Neural crest cell (in vitro differentiated cells): ENCODE measurements around the gene MEGF6. TPM values are rescaled to one million over a fixed set of nuclear protein-coding genes. Genes with fewer than 3 reads are reported as not detected.

Experiments used
- DNase-seq: peaks from one replicate; pipeline ENCODE4 v3.0.0; 2021; ENCODE audit warnings: low read depth, mixed read lengths, low spot score
- H3K27ac Mint-ChIP-seq: one replicate; pipeline ENCODE4 v1.8.0; 2021; ENCODE audit warnings: mild to moderate bottlenecking, mixed read lengths; ENCODE audit not compliant: unreplicated experiment
- H3K27me3 Mint-ChIP-seq: 2 replicates; pipeline ENCODE4 v1.8.0; 2021; ENCODE audit warnings: low read depth, mild to moderate bottlenecking, mixed read lengths
- H3K36me3 Mint-ChIP-seq: 2 replicates; pipeline ENCODE4 v1.8.0; 2021; ENCODE audit warnings: low read depth, mild to moderate bottlenecking, mixed read lengths
- H3K4me1 Mint-ChIP-seq: 2 replicates; pipeline ENCODE4 v1.8.0; 2021; ENCODE audit warnings: mixed read lengths
- H3K4me3 Mint-ChIP-seq: one replicate; pipeline ENCODE4 v1.8.0; 2021; ENCODE audit warnings: mild to moderate bottlenecking, mixed read lengths
- H3K9me3 Mint-ChIP-seq: 2 replicates; pipeline ENCODE4 v1.8.0; 2021; ENCODE audit warnings: mixed read lengths
- CTCF ChIP-seq: fragments of 200-600 bp; sonication (generic); conservative IDR thresholded peaks from 2 replicates; pipeline ENCODE4 v1.5.0; 2021; ENCODE audit warnings: antibody characterized with exemption, mild to moderate bottlenecking
- total RNA-seq: library from RNA; stranded (reverse); gene quantifications from 2 replicates; pipeline ENCODE4 v1.2.1, GENCODE V29; 2021

Gene MEGF6
- total RNA-seq, 1 donor from 2014 or later: 36.7 TPM

GRCh38 chr1:3481836-3482375, 129.4 kb downstream of the MEGF6 start:
- no peak overlapping the region for H3K27ac Mint-ChIP-seq
- no peaks in the 10 kb centered on the region for H3K36me3 Mint-ChIP-seq
- H3K27me3 Mint-ChIP-seq: peaks cover 2% of the 10 kb centered on the region
- H3K4me1 Mint-ChIP-seq: no peaks in the 10 kb centered on the region
- H3K4me3 Mint-ChIP-seq: no peak overlapping the region
- H3K9me3 Mint-ChIP-seq: no peaks in the 10 kb centered on the region
- no peak for DNase-seq
- TF ChIP-seq CTCF: no peak

GRCh38 chr1:3481046-3481445, 130.3 kb downstream of the MEGF6 start:
- TF ChIP-seq CTCF: no peak
- H3K27ac Mint-ChIP-seq: no peak overlapping the region
- peaks cover 2% of the 10 kb centered on the region for H3K27me3 Mint-ChIP-seq
- H3K4me1 Mint-ChIP-seq: no peaks in the 10 kb centered on the region
- no peak for DNase-seq
- no peaks in the 10 kb centered on the region for H3K9me3 Mint-ChIP-seq
- H3K36me3 Mint-ChIP-seq: no peaks in the 10 kb centered on the region
- no peak overlapping the region for H3K4me3 Mint-ChIP-seq

GRCh38 chr1:3480369-3480719, 131.0 kb downstream of the MEGF6 start:
- H3K4me1 Mint-ChIP-seq: no peaks in the 10 kb centered on the region
- TF ChIP-seq CTCF: no peak
- DNase-seq: no peak
- H3K36me3 Mint-ChIP-seq: no peaks in the 10 kb centered on the region
- no peak overlapping the region for H3K27ac Mint-ChIP-seq
- no peaks in the 10 kb centered on the region for H3K9me3 Mint-ChIP-seq
- H3K4me3 Mint-ChIP-seq: no peak overlapping the region
- H3K27me3 Mint-ChIP-seq: peaks cover 2% of the 10 kb centered on the region

- H3K36me3 Mint-ChIP-seq: no peaks in the 10 kb centered on the region
- peaks cover 2% of the 10 kb centered on the region for H3K27me3 Mint-ChIP-seq
- no peak for TF ChIP-seq CTCF
- DNase-seq: no peak
- no peaks in the 10 kb centered on the region for H3K4me1 Mint-ChIP-seq
- no peak overlapping the region for H3K4me3 Mint-ChIP-seq
- no peak overlapping the region for H3K27ac Mint-ChIP-seq
- no peaks in the 10 kb centered on the region for H3K9me3 Mint-ChIP-seq
Measured at GRCh38 chr1:3479511-3480368, 131.6 kb downstream of the MEGF6 start.

GRCh38 chr1:3478187-3478586, 133.1 kb downstream of the MEGF6 start:
- peaks cover 7% of the 10 kb centered on the region for H3K4me1 Mint-ChIP-seq
- no peak overlapping the region for H3K4me3 Mint-ChIP-seq
- DNase-seq: no peak
- H3K27me3 Mint-ChIP-seq: no peaks in the 10 kb centered on the region
- no peak overlapping the region for H3K27ac Mint-ChIP-seq
- H3K9me3 Mint-ChIP-seq: no peaks in the 10 kb centered on the region
- TF ChIP-seq CTCF: no peak
- no peaks in the 10 kb centered on the region for H3K36me3 Mint-ChIP-seq
